ENCODE measurements around the gene SCAF8.

SCAF8 gene

GRCh38 chr6:154847318-154847717 is 114.1 kb downstream of the SCAF8 start:
- no peak for DNase-seq

- no peak for DNase-seq
Measured at GRCh38 chr6:154848580-154848979, 115.4 kb downstream of the SCAF8 start.

- DNase-seq = no peak
Measured at GRCh38 chr6:154849475-154849874, 116.3 kb downstream of the SCAF8 start.

- no peak for DNase-seq
Measured at GRCh38 chr6:154852687-154853086, 119.5 kb downstream of the SCAF8 start.

- DNase-seq = no peak
Measured at GRCh38 chr6:154857529-154857928, 124.3 kb downstream of the SCAF8 start.

GRCh38 chr6:154861825-154862224 is 128.6 kb downstream of the SCAF8 start:
- DNase-seq = no peak

- DNase-seq = no peak
Measured at GRCh38 chr6:154862536-154862935, 129.3 kb downstream of the SCAF8 start.

GRCh38 chr6:154864066-154864430 is 130.8 kb downstream of the SCAF8 start:
- DNase-seq = no peak

GRCh38 chr6:154865291-154865690 is 132.1 kb downstream of the SCAF8 start:
- no peak for DNase-seq

GRCh38 chr6:154868143-154868594 is 135.0 kb downstream of the SCAF8 start:
- DNase-seq = peak in 1 of 2 donors; percentile 70

GRCh38 chr6:154872542-154873114 is 139.4 kb downstream of the SCAF8 start:
- no peak for DNase-seq

GRCh38 chr6:154873546-154873945 is 140.3 kb downstream of the SCAF8 start:
- no peak for DNase-seq

GRCh38 chr6:154874773-154875592 is 141.8 kb downstream of the SCAF8 start:
- DNase-seq = no peak

- DNase-seq = no peak
Measured at GRCh38 chr6:154876486-154877280, 143.5 kb downstream of the SCAF8 start.

GRCh38 chr6:154878871-154879491 is 145.8 kb downstream of the SCAF8 start:
- DNase-seq = no peak

- no peak for DNase-seq
Measured at GRCh38 chr6:154882107-154882506, 148.9 kb downstream of the SCAF8 start.
